OCI-LY1 (cell line): ENCODE data around the gene PDZD7.

Experiments
- CTCF ChIP-seq: fragments of 200-600 bp; sonication (generic), shearing (Covaris generic); IDR thresholded peaks from 2 replicates; pipeline ENCODE4 v1.5.1; 2017; ENCODE audit warnings: mild to moderate bottlenecking, antibody characterized with exemption, low read length, moderate library complexity, mixed read lengths
- EZH2 ChIP-seq: fragments of 200-600 bp; sonication (generic), shearing (Covaris generic); IDR thresholded peaks from 2 replicates; pipeline ENCODE4 v1.8.0; 2017; ENCODE audit warnings: borderline replicate concordance, mixed run types, mild to moderate bottlenecking, antibody characterized with exemption, low read length, moderate library complexity, mixed read lengths

DNA sequence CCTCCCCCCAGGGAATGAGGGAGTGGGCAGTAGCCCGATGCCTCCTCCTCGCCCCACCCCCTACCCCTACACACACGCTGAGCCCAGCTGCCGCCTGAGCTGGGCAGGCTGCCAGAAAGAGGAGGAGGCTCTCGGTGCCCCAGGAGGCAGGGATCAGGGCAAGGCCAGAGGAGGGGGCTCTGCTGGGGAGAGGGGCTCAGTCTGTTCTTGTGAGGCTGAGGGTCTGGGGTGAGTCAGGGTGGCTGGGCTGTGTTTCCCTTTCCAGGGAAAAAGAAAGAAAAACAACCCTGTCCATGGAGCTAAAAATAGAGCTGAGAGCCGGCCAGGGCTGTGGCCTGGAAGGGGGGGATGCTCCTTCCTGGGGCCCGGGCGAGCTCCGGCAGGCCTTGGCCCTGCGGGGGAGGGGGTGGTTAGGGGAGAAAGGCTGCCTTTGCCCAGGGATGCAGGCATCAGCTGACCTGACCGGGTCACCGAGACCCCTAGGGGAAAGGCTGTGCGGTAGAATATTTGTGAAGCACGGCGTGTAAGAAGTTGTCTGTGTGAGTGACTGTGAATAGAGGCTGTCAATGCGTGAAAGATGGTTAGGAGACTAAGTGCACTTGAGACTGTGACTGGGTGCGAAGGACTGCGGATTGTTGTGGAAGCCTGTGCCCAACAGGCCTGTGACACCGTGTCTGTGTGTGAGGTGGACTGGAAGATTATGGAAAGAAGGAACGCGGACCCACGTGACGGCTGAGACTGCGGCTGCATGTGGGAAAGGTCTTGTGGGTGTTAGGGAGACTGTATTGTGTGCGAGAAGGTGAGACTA, 32.5 kb downstream of the PDZD7 start:
- no peak for TF ChIP-seq CTCF
- no peak for TF ChIP-seq EZH2
